NCI-H526 (cell line): ENCODE data around the gene INPP5D.
"Not testable (repeated sequence)": the region's sequence is repeated elsewhere in the genome, so short reads cannot be mapped to it uniquely, and the experiment has no call there.

Source experiments
- DNase-seq, 2 experiments: peaks; one replicate each; lab custom pipeline; 2025; lab: John Stamatoyannopoulos, UW

The INPP5D gene

GRCh38 chr2:233173115-233173514 lies 113.0 kb downstream of the INPP5D start:
- no peak for DNase-seq

GRCh38 chr2:233174137-233174536 lies 114.0 kb downstream of the INPP5D start:
- no peak for DNase-seq

- DNase-seq, result no peak
Measured at GRCh38 chr2:233178994-233179847, 119.1 kb downstream of the INPP5D start.

- no peak for DNase-seq
Measured at GRCh38 chr2:233179848-233180366, 119.8 kb downstream of the INPP5D start.

GRCh38 chr2:233183869-233184418 lies 123.8 kb downstream of the INPP5D start:
- no peak for DNase-seq

- no peak for DNase-seq
Measured at GRCh38 chr2:233184669-233185068, 124.5 kb downstream of the INPP5D start.

- no peak for DNase-seq
Measured at GRCh38 chr2:233185330-233185729, 125.2 kb downstream of the INPP5D start.

- no peak for DNase-seq
Measured at GRCh38 chr2:233185963-233186362, 125.8 kb downstream of the INPP5D start.

- no peak for DNase-seq
Measured at GRCh38 chr2:233186851-233187250, 126.7 kb downstream of the INPP5D start.

- no peak for DNase-seq
Measured at GRCh38 chr2:233189025-233189424, 128.9 kb downstream of the INPP5D start.

- not testable (repeated sequence) for DNase-seq
Measured at GRCh38 chr2:233191016-233191415, 130.9 kb downstream of the INPP5D start.

- no peak for DNase-seq
Measured at GRCh38 chr2:233193738-233194137, 133.6 kb downstream of the INPP5D start.

- DNase-seq, result no peak
Measured at GRCh38 chr2:233195027-233195426, 134.9 kb downstream of the INPP5D start.

- no peak for DNase-seq
Measured at GRCh38 chr2:233197022-233197421, 136.9 kb downstream of the INPP5D start.

GRCh38 chr2:233198026-233198425 lies 137.9 kb downstream of the INPP5D start:
- no peak for DNase-seq

- no peak for DNase-seq
Measured at GRCh38 chr2:233199870-233200269, 139.7 kb downstream of the INPP5D start.

- DNase-seq, result not testable (repeated sequence)
Measured at GRCh38 chr2:233200790-233201189, 140.6 kb downstream of the INPP5D start.

- no peak for DNase-seq
Measured at GRCh38 chr2:233201258-233202013, 141.3 kb downstream of the INPP5D start.

GRCh38 chr2:233202531-233202944 lies 142.4 kb downstream of the INPP5D start:
- DNase-seq, result no peak

GRCh38 chr2:233203060-233203459 lies 142.9 kb downstream of the INPP5D start:
- DNase-seq, result no peak

GRCh38 chr2:233204286-233204936 lies 144.3 kb downstream of the INPP5D start:
- DNase-seq, result no peak
